Ovary (tissue), 9 donors: ENCODE results near the gene GNB5. TPM values are rescaled to one million over a fixed set of nuclear protein-coding genes. Genes with fewer than 3 reads are reported as not detected.

Experiments used
- DNase-seq, 5 donors: peaks; one replicate each; pipeline ENCODE4 v3.0.0-alpha.2; 2019 to 2020
- H3K27ac ChIP-seq, 2 donors: fragments of 200-600 bp; one replicate each; pipeline versions ENCODE4 v1.5.1 to v1.8.0; 2019 to 2022
- H3K27me3 ChIP-seq: fragments of 200-600 bp; one replicate; pipeline ENCODE4 v1.8.0; 2022
- H3K36me3 ChIP-seq: fragments of 200-600 bp; sonication (generic); one replicate; pipeline ENCODE4 v1.5.1; 2019
- H3K4me1 ChIP-seq: one replicate; pipeline ENCODE4 v1.8.1; 2013; ENCODE audit warnings: mild to moderate bottlenecking, moderate library complexity; ENCODE audit not compliant: insufficient read depth
- H3K4me3 ChIP-seq: fragments of 200-600 bp; sonication (generic); one replicate; pipeline ENCODE4 v1.5.1; 2017
- H3K9me3 ChIP-seq, 2 donors: fragments of 200-600 bp in 1 of 2; sonication (generic) in 1 of 2; one replicate each; pipeline versions ENCODE4 v1.5.1 to v1.8.1; 2013 to 2019; ENCODE audit warnings: mild to moderate bottlenecking in 1 of 2, moderate library complexity in 1 of 2
- EP300 ChIP-seq: sonication (generic); formaldehyde crosslinking; IDR thresholded peaks from one replicate; pipeline ENCODE4 v1.6.1; 2017; ENCODE audit warnings: antibody characterized with exemption
- POLR2A ChIP-seq: fragments of 450-650 bp; IDR thresholded peaks from one replicate; pipeline ENCODE4 v1.6.1; 2017; ENCODE audit warnings: antibody characterized with exemption, mild to moderate bottlenecking, moderate library complexity
- WGBS, 3 donors: extraction: QIAGEN DNeasy Blood & Tissue Kit in 1 of 3; methylation state at CpG; one replicate each; pipeline versions ENCODE4 v1.1.5 to v1.1.7; 2013 to 2017; 5-methylcytosine and 5-hydroxymethylcytosine counted together
- intact Hi-C, 4 donors: fragments of 100-400 bp; cut with DNase I; formaldehyde crosslinking; loops; one replicate each; pipeline versions ENCODE4 v1.11.0 to v1.15.1; 2022 to 2023
- polyA plus RNA-seq, 2 donors: library from polyadenylated mRNA; stranded (reverse); fragments of 200-250 nt in 1 of 2; fragments of 350-450 nt in 1 of 2; fragmentation: Illumina TruSeq in 1 of 2; extraction: RNeasy Lipid Tissue Mini Kit (QIAGEN cat#74804) in 1 of 2; gene quantifications; one replicate each; pipeline ENCODE4 v1.2.3, GENCODE V29; 2013 to 2014
- total RNA-seq, 7 donors: library from RNA; depleted of rRNA in 2 of 7; stranded (reverse); fragments of >200 nt in 2 of 7; fragmentation: NEBNext Ultra II Directional in 3 of 7; extraction: Animal tissue kit (Norgen Biotek cat#: 25700) in 3 of 7; gene quantifications; one replicate each; pipeline versions ENCODE4 v1.1.0 to v1.2.4, GENCODE V29; 2016 to 2023
- TF ChIP-seq, protein P1 (sequence below), 3 donors: fragments of 450-650 bp in 2 of 3; fragments of 200-600 bp in 1 of 3; IDR thresholded peaks; one replicate each; pipeline versions ENCODE4 v1.5.1 to v1.8.0; 2016 to 2022; ENCODE audit warnings: antibody characterized with exemption in 3 of 3, mild to moderate bottlenecking in 1 of 3
- donor health status: DM: no; HTN: no; CAD: no; lungs with moderate emphysema.
- donor health status: DM: no; HTN: no; CAD: no.
- donor health status: Bipolar disorder and iron deficiency.
- donor health status: DM: yes; HTN: yes; CAD: no.
- donor health status: DM: no; HTN: no; CAD: no.
- donor health status: DM: yes; HTN: yes; CAD: no.

GNB5 gene
- total and polyA plus RNA-seq, 9 donors: 49.2 to 101 (median 64.8) TPM

DNA sequence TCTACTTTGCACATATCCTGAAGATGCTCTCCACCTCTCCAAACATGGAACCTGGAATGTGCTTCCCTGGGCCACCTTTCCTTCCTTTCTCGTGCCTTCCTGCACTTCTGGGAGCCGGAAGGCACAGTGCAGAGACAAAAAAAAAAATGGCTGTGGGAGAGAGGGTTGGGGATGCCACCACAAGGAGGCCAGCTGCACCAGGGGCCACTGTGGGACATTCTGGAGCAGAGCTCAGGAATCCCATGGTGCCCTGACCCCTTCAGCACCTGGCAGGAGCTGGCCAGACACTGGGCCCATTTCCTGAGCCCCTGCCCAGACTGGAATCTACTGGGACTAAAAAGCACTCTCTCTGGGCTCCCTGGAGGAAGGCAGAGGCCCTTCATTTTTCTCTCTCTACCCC, 70.7 kb downstream of the GNB5 start:
- no peak overlapping the region for H3K4me3 ChIP-seq
- DNase-seq: no peak
- 82 to 94% (median 86%) methylated on average over 2 of the region's 2 CpGs for WGBS, 3 donors
- no peak overlapping the region for H3K27ac ChIP-seq
- no peaks in the 10 kb centered on the region for H3K27me3 ChIP-seq
- H3K9me3 ChIP-seq: no peaks in the 10 kb centered on the region
- H3K4me1 ChIP-seq: no peaks in the 10 kb centered on the region
- intact Hi-C loops: no loop called here
- H3K36me3 ChIP-seq: no peaks in the 10 kb centered on the region
- TF ChIP-seq POLR2A (no peak), EP300 (no peak)
- TF ChIP-seq, protein P1, sequence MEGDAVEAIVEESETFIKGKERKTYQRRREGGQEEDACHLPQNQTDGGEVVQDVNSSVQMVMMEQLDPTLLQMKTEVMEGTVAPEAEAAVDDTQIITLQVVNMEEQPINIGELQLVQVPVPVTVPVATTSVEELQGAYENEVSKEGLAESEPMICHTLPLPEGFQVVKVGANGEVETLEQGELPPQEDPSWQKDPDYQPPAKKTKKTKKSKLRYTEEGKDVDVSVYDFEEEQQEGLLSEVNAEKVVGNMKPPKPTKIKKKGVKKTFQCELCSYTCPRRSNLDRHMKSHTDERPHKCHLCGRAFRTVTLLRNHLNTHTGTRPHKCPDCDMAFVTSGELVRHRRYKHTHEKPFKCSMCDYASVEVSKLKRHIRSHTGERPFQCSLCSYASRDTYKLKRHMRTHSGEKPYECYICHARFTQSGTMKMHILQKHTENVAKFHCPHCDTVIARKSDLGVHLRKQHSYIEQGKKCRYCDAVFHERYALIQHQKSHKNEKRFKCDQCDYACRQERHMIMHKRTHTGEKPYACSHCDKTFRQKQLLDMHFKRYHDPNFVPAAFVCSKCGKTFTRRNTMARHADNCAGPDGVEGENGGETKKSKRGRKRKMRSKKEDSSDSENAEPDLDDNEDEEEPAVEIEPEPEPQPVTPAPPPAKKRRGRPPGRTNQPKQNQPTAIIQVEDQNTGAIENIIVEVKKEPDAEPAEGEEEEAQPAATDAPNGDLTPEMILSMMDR (IDR thresholded peaks at IDR 0.05): no peak

DNA sequence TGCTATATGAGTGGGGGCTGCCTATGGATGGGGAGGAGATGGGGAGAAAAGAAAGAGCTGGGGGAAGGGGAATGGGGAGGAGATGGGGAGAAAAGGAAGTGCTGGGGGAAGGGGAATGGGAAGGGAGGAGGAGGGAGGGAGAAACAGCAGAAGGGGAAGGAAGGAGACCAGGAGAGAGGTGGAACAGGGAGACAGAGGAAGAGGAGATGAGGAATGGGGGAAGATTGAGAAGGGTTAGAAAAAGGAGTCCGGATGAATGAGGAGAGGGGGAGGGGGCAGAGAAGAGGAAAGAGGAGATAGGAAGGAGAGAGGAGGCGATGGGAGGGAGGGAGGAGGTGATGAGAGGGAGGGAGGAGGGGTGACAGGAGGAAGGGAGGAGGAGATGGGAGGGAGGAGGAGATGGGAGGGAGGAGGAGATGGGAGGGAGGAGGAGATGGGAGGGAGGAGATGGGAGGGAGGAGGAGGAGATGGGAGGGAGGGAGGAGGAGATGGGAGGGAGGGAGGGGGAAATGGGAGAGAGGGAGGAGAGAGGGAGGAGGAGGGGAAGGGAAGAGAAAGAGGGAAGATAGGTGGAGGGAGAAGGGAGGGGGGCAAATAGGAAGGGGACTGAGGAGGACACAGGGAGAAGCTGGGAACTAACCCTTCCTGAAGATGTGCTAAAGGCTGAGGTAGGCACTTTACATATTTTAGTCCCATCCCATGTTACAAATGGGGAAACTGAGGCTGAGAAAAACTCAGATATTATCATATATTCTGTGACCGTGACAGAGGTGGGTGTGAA, 72.0 kb downstream of the GNB5 start:
- no peak overlapping the region for H3K27ac ChIP-seq
- TF ChIP-seq, protein P1 (IDR thresholded peaks at IDR 0.05): no peak
- no peak for TF ChIP-seq EP300
- TF ChIP-seq POLR2A: no peak
- no peaks in the 10 kb centered on the region for H3K27me3 ChIP-seq
- no peaks in the 10 kb centered on the region for H3K4me1 ChIP-seq
- peak in 1 of 5 donors; percentile 42 for DNase-seq
- 60 to 71% (median 65%) methylated on average over 3 of the region's 3 CpGs for WGBS, 3 donors
- no peaks in the 10 kb centered on the region for H3K36me3 ChIP-seq
- no peak overlapping the region for H3K4me3 ChIP-seq
- H3K9me3 ChIP-seq: no peaks in the 10 kb centered on the region
- intact Hi-C loops: no loop called here

DNA sequence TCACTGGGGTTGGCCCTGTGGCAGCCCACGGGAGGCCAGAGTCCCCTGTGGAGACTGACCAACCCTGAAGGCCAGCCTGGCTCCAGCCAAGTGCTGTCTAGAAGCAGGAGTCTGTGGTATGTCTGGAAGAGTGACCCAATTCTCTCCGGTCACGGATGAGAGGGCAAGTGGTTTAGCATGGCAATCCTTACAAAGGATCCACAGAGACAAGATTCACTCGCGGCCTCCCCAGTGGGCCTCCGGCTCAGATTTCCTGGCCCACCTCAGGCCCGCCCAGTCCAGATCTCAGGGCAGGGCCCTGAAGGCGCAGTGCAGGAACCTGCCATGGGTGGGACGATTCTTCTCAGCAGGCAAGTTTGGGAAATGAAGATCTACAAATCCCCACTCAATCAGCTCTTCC, 73.6 kb downstream of the GNB5 start:
- intact Hi-C loops: no loop called here

DNA sequence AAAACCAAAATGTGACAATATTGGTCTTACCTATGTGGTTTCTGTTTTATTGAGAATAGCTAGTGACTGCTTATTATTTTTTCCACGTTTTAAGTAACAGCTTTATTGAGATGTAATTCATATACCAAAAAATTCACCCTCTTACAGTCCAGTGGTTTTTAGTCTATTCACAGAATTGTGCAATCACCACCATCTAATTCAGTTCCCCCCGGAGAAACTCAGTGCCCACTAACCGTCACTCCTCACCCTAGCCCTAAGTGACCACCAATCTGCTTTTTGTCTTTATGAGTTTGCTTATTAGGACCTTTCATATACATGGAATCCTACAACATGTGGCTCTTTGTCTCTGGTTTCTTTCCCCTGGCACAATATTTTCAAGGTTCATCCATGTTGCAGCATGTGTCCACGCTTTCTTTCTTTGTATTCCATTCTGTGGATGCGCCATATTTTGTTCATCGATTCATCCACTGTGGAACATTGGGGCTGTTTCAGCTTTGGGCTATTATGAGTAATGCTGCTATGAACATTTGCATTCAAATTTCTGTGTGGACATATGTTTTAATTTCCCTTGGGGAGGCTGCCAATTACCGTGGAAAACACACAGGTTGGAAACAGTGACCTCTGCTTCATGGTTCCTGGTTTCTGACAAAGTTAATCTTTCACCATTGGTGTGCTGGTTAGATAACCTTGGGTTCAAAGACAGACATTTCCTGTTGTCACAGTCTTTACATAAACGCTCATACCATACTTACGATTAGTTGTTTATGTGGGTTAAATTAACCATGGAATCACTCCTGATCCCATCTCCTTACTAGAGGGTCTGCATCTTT, 75.4 kb downstream of the GNB5 start:
- WGBS, 3 donors: 60 to 69% (median 62%) methylated on average over 9 of the region's 9 CpGs
- no peak for DNase-seq
- intact Hi-C loops: no loop called here
- H3K4me1 ChIP-seq: peaks cover 1% of the 10 kb centered on the region
- H3K27me3 ChIP-seq: no peaks in the 10 kb centered on the region
- no peak overlapping the region for H3K27ac ChIP-seq
- H3K36me3 ChIP-seq: no peaks in the 10 kb centered on the region
- TF ChIP-seq EP300 (no peak), POLR2A (no peak)
- TF ChIP-seq, protein P1 (IDR thresholded peaks at IDR 0.05): no peak
- no peaks in the 10 kb centered on the region for H3K9me3 ChIP-seq
- H3K4me3 ChIP-seq: no peak overlapping the region

More for the DNA sequence above, 73.6 kb downstream of the GNB5 start:
- TF ChIP-seq POLR2A: no peak
- no peak for TF ChIP-seq EP300
- TF ChIP-seq, protein P1 (IDR thresholded peaks at IDR 0.05): no peak
- 88 to 93% (median 89%) methylated on average over 9 of the region's 9 CpGs for WGBS, 3 donors
- Histone ChIP-seq H3K4me1 (no peaks in the 10 kb centered on the region), H3K27ac (no peak overlapping the region), H3K4me3 (no peak overlapping the region), H3K27me3 (no peaks in the 10 kb centered on the region), H3K9me3 (no peaks in the 10 kb centered on the region), H3K36me3 (no peaks in the 10 kb centered on the region)
- no peak for DNase-seq
